SH-SY5Y (cell line): ENCODE data around the gene GP1BA.

Experiments used
- GATA2 ChIP-seq: IDR thresholded peaks from 2 replicates; pipeline ENCODE4 v1.6.1; 2011; ENCODE audit warnings: mild to moderate bottlenecking, low read depth, low read length
- GATA3 ChIP-seq: IDR thresholded peaks from 2 replicates; pipeline ENCODE4 v1.6.1; 2011; ENCODE audit warnings: low read depth, mild to moderate bottlenecking, low read length, moderate library complexity

DNA sequence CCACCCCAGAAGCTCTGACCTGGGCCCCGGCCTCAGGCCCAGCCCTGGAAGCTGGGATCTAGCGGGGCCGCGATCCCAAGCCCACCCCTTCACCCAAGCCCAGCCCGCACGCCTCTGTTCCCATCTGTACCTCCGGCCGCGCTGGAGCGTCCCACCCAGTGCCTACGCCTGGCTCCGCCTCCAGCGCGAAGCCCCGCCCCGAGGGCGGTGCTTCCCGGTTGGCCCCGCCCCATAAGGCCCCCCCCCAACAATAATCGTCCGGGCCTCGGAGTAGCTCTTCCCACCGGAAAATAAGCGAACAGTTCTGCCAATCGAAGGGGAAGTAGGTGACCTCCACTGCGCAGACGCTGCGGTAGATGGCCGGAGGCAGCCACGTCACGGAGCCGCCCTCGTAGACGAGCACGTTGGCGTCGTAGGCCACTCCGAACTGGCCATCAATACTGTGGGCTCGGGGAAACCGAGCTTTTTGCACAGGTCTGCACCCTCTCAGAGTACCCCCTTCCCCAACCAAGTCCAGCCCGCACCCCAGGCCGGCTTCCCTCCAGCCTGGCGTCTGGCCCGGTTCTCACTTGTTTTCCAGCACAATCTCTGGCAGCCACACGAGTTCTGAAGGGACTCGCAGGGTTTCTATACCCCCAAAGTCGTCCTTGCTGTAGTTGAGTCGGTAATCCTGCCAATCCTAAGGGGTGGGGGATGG is 30.3 kb upstream of the GP1BA start:
- TF ChIP-seq GATA2 (no peak), GATA3 (no peak)
